GM18873 (cell line): ENCODE data around the gene CLEC4G.
"Not testable (repeated sequence)": the region's sequence is repeated elsewhere in the genome, so short reads cannot be mapped to it uniquely, and the experiment has no call there.

Source experiments
- ATAC-seq: cut with Tn5 transposase; IDR thresholded peaks from one replicate; pipeline ENCODE4 v1.9.1; 2021; ENCODE audit warnings: mild to moderate bottlenecking, moderate library complexity, moderate number of reproducible peaks; ENCODE audit not compliant: unreplicated experiment, low FRiP score

The CLEC4G gene

GRCh38 chr19:7746903-7747884 is 15.3 kb upstream of the CLEC4G start, which contains the start of gene CD209:
Gene CD209 (minus strand): TSS chr19:7747534. CDS start chr19:7747511, 23 bp downstream.
- ATAC-seq = no peak

GRCh38 chr19:7746306-7746705 is 14.4 kb upstream of the CLEC4G start:
- ATAC-seq = not testable (repeated sequence)

- no peak for ATAC-seq
These were observed 13.2 kb upstream of the CLEC4G start for GRCh38 chr19:7744871-7745650.

- ATAC-seq = no peak
These were observed 12.4 kb upstream of the CLEC4G start for GRCh38 chr19:7744199-7744786.

GRCh38 chr19:7743425-7743841 is 11.5 kb upstream of the CLEC4G start:
- ATAC-seq = no peak

GRCh38 chr19:7742991-7743390 is 11.1 kb upstream of the CLEC4G start:
- ATAC-seq = no peak

GRCh38 chr19:7742575-7742974 is 10.7 kb upstream of the CLEC4G start:
- ATAC-seq = no peak

GRCh38 chr19:7740682-7741054 is 8.8 kb upstream of the CLEC4G start:
- no peak for ATAC-seq

GRCh38 chr19:7739801-7740681 is 8.1 kb upstream of the CLEC4G start:
- ATAC-seq = no peak

GRCh38 chr19:7739211-7739755 is 7.4 kb upstream of the CLEC4G start:
- no peak for ATAC-seq

- ATAC-seq = no peak
These were observed 6.1 kb upstream of the CLEC4G start for GRCh38 chr19:7738023-7738422.

GRCh38 chr19:7737215-7737614 is 5.3 kb upstream of the CLEC4G start:
- ATAC-seq = no peak

GRCh38 chr19:7736148-7736547 is 4.2 kb upstream of the CLEC4G start:
- ATAC-seq = no peak

- ATAC-seq = no peak
These were observed 2.6 kb upstream of the CLEC4G start for GRCh38 chr19:7734220-7735203.

- no peak for ATAC-seq
These were observed 1.5 kb upstream of the CLEC4G start for GRCh38 chr19:7733376-7733775.

GRCh38 chr19:7731615-7732014 is 295 bp downstream of the CLEC4G start:
- ATAC-seq = no peak

GRCh38 chr19:7731218-7731595 is 703 bp downstream of the CLEC4G start:
- no peak for ATAC-seq
